Mucosa of rectum (tissue), 2 donors: ENCODE data around the gene TTC33.

Source experiments
- H3K27ac ChIP-seq, 2 donors: one replicate each; pipeline ENCODE4 v1.7.0; 2013; ENCODE audit warnings: inconsistent platforms in 2 of 2, low read depth in 2 of 2, low read length in 2 of 2
- H3K27me3 ChIP-seq, 2 donors: one replicate each; pipeline ENCODE4 v1.7.0; 2013; ENCODE audit warnings: low read length in 2 of 2; ENCODE audit not compliant: control insufficient read depth in 2 of 2, insufficient read depth in 2 of 2
- H3K36me3 ChIP-seq, 2 donors: one replicate each; pipeline ENCODE4 v1.7.0; 2013; ENCODE audit warnings: low read length in 2 of 2; ENCODE audit not compliant: control insufficient read depth in 2 of 2, insufficient read depth in 2 of 2
- H3K4me1 ChIP-seq, 2 donors: one replicate each; pipeline ENCODE4 v1.7.0; 2013; ENCODE audit warnings: low read length in 2 of 2, mild to moderate bottlenecking in 1 of 2; ENCODE audit not compliant: control insufficient read depth in 2 of 2, insufficient read depth in 2 of 2
- H3K4me3 ChIP-seq, 2 donors: one replicate each; pipeline ENCODE4 v1.7.0; 2013; ENCODE audit warnings: low read length in 2 of 2
- H3K9ac ChIP-seq, 2 donors: one replicate each; pipeline ENCODE4 v1.7.0; 2013; ENCODE audit warnings: low read length in 2 of 2, low read depth in 1 of 2, mild to moderate bottlenecking in 1 of 2
- H3K9me3 ChIP-seq, 2 donors: one replicate each; pipeline ENCODE4 v1.7.0; 2013; ENCODE audit warnings: low read length in 2 of 2; ENCODE audit not compliant: control insufficient read depth in 2 of 2
- donor health status: healthy.
- donor health status: Normal muscosa, but diverticular disease.

The TTC33 gene

GRCh38 chr5:40514976-40515375 is 240.8 kb downstream of the TTC33 start:
- no peak overlapping the region for H3K4me3 ChIP-seq
- peaks cover 0 to 4% of the 10 kb centered on the region in 2 donors for H3K4me1 ChIP-seq
- no peaks in the 10 kb centered on the region for H3K36me3 ChIP-seq
- H3K9ac ChIP-seq: no peak overlapping the region
- H3K27me3 ChIP-seq: no peaks in the 10 kb centered on the region
- H3K27ac ChIP-seq: no peak overlapping the region
- no peaks in the 10 kb centered on the region for H3K9me3 ChIP-seq

GRCh38 chr5:40511801-40512200 is 244.0 kb downstream of the TTC33 start:
- H3K9ac ChIP-seq: no peak overlapping the region
- no peak overlapping the region for H3K4me3 ChIP-seq
- H3K4me1 ChIP-seq: no peaks in the 10 kb centered on the region
- H3K9me3 ChIP-seq: no peaks in the 10 kb centered on the region
- H3K27ac ChIP-seq: no peak overlapping the region
- H3K36me3 ChIP-seq: no peaks in the 10 kb centered on the region
- H3K27me3 ChIP-seq: no peaks in the 10 kb centered on the region

- no peak overlapping the region for H3K27ac ChIP-seq
- H3K9me3 ChIP-seq: no peaks in the 10 kb centered on the region
- no peaks in the 10 kb centered on the region for H3K36me3 ChIP-seq
- H3K4me1 ChIP-seq: peaks cover 0 to 3% of the 10 kb centered on the region in 2 donors
- H3K9ac ChIP-seq: no peak overlapping the region
- no peaks in the 10 kb centered on the region for H3K27me3 ChIP-seq
- no peak overlapping the region for H3K4me3 ChIP-seq
Measured at GRCh38 chr5:40507095-40507494, 248.7 kb downstream of the TTC33 start.

- Histone ChIP-seq H3K4me1 (peaks cover 0 to 6% of the 10 kb centered on the region in 2 donors), H3K27ac (no peak overlapping the region)
Measured at GRCh38 chr5:40505031-40505430, 250.7 kb downstream of the TTC33 start.

GRCh38 chr5:40503439-40503838 is 252.3 kb downstream of the TTC33 start:
- Histone ChIP-seq H3K4me1 (peaks cover 0 to 10% of the 10 kb centered on the region in 2 donors), H3K27ac (no peak overlapping the region), H3K4me3 (no peak overlapping the region), H3K9me3 (no peaks in the 10 kb centered on the region), H3K36me3 (no peaks in the 10 kb centered on the region), H3K27me3 (no peaks in the 10 kb centered on the region), H3K9ac (no peak overlapping the region)

More at GRCh38 chr5:40505031-40505430, 250.7 kb downstream of the TTC33 start:
- Histone ChIP-seq H3K4me3 (no peak overlapping the region), H3K9ac (no peak overlapping the region), H3K9me3 (no peaks in the 10 kb centered on the region), H3K27me3 (no peaks in the 10 kb centered on the region), H3K36me3 (no peaks in the 10 kb centered on the region)

- H3K4me1 ChIP-seq: peaks cover 0 to 10% of the 10 kb centered on the region in 2 donors
- no peaks in the 10 kb centered on the region for H3K27me3 ChIP-seq
- H3K9ac ChIP-seq: no peak overlapping the region
- H3K4me3 ChIP-seq: no peak overlapping the region
- H3K36me3 ChIP-seq: no peaks in the 10 kb centered on the region
- no peaks in the 10 kb centered on the region for H3K9me3 ChIP-seq
- no peak overlapping the region for H3K27ac ChIP-seq
Measured at GRCh38 chr5:40502736-40503135, 253.0 kb downstream of the TTC33 start.

GRCh38 chr5:40501711-40502444 is 253.9 kb downstream of the TTC33 start:
- Histone ChIP-seq H3K4me3 (no peak overlapping the region), H3K36me3 (no peaks in the 10 kb centered on the region), H3K9ac (no peak overlapping the region), H3K4me1 (peaks cover 0 to 10% of the 10 kb centered on the region in 2 donors), H3K27ac (no peak overlapping the region), H3K27me3 (no peaks in the 10 kb centered on the region), H3K9me3 (no peaks in the 10 kb centered on the region)

- H3K36me3 ChIP-seq: no peaks in the 10 kb centered on the region
- H3K4me3 ChIP-seq: no peak overlapping the region
- no peaks in the 10 kb centered on the region for H3K27me3 ChIP-seq
- H3K27ac ChIP-seq: no peak overlapping the region
- peaks cover 0 to 10% of the 10 kb centered on the region in 2 donors for H3K4me1 ChIP-seq
- H3K9me3 ChIP-seq: no peaks in the 10 kb centered on the region
- H3K9ac ChIP-seq: no peak overlapping the region
Measured at GRCh38 chr5:40499518-40500273, 256.1 kb downstream of the TTC33 start.

- Histone ChIP-seq H3K4me1 (peaks cover 0 to 10% of the 10 kb centered on the region in 2 donors), H3K4me3 (no peak overlapping the region), H3K9me3 (no peaks in the 10 kb centered on the region), H3K27ac (no peak overlapping the region), H3K9ac (no peak overlapping the region), H3K36me3 (no peaks in the 10 kb centered on the region), H3K27me3 (no peaks in the 10 kb centered on the region)
Measured at GRCh38 chr5:40499007-40499406, 256.8 kb downstream of the TTC33 start.

- H3K36me3 ChIP-seq: no peaks in the 10 kb centered on the region
- no peaks in the 10 kb centered on the region for H3K9me3 ChIP-seq
- H3K27ac ChIP-seq: no peak overlapping the region
- H3K4me1 ChIP-seq: peaks cover 0 to 10% of the 10 kb centered on the region in 2 donors
- no peaks in the 10 kb centered on the region for H3K27me3 ChIP-seq
- H3K4me3 ChIP-seq: no peak overlapping the region
- no peak overlapping the region for H3K9ac ChIP-seq
Measured at GRCh38 chr5:40497573-40497972, 258.2 kb downstream of the TTC33 start.
